GM12801 (cell line): ENCODE measurements around the gene STXBP2.

Source experiments
- CTCF ChIP-seq: IDR thresholded peaks from one replicate; pipeline ENCODE4 v1.5.1; 2011; ENCODE audit warnings: control low read depth; ENCODE audit not compliant: insufficient read length; ENCODE audit errors: extremely low read depth

The STXBP2 gene

GRCh38 chr19:7682175-7682855 is 45.4 kb downstream of the STXBP2 start:
- TF ChIP-seq CTCF: no peak

- no peak for TF ChIP-seq CTCF
Measured at GRCh38 chr19:7685546-7686445, 48.9 kb downstream of the STXBP2 start.

- no peak for TF ChIP-seq CTCF
Measured at GRCh38 chr19:7687177-7687576, 50.3 kb downstream of the STXBP2 start.

- TF ChIP-seq CTCF: no peak
Measured at GRCh38 chr19:7689165-7689564, 52.3 kb downstream of the STXBP2 start.

GRCh38 chr19:7690779-7691258 is 53.9 kb downstream of the STXBP2 start:
- TF ChIP-seq CTCF: no peak

- no peak for TF ChIP-seq CTCF
Measured at GRCh38 chr19:7691497-7691896, 54.6 kb downstream of the STXBP2 start.

- no peak for TF ChIP-seq CTCF
Measured at GRCh38 chr19:7692417-7693088, 55.6 kb downstream of the STXBP2 start.
